HCEC 1CT (cell line): ENCODE data around the gene TNFRSF12A.
A peak's percentile ranks its signal among the peaks of the same experiment; 100 is the strongest.

Source experiments
- DNase-seq: peaks from one replicate; pipeline ENCODE4 v3.0.0-alpha.2; 2017

The TNFRSF12A gene

GRCh38 chr16:3027489-3027795, 7.3 kb downstream of the TNFRSF12A start:
- no peak for DNase-seq

- DNase-seq, result peak; percentile 20
Observed at GRCh38 chr16:3027983-3028715, 8.0 kb downstream of the TNFRSF12A start.

- DNase-seq, result no peak
Observed at GRCh38 chr16:3028716-3029319, 8.7 kb downstream of the TNFRSF12A start.

GRCh38 chr16:3029491-3030221, 9.5 kb downstream of the TNFRSF12A start:
- no peak for DNase-seq

- no peak for DNase-seq
Observed at GRCh38 chr16:3030222-3031212, 10.3 kb downstream of the TNFRSF12A start.

- DNase-seq, result no peak
Observed at GRCh38 chr16:3032624-3033023, 12.5 kb downstream of the TNFRSF12A start.

- no peak for DNase-seq
Observed at GRCh38 chr16:3035289-3035971, 15.3 kb downstream of the TNFRSF12A start.

GRCh38 chr16:3035972-3036725, 16.0 kb downstream of the TNFRSF12A start:
- no peak for DNase-seq

GRCh38 chr16:3036726-3037315, 16.7 kb downstream of the TNFRSF12A start, which contains the start of gene BICDL2:
TSS of gene BICDL2 (minus strand) at chr16:3036944. CDS start at chr16:3035496, 1,448 bp downstream.
- DNase-seq, result no peak

GRCh38 chr16:3038256-3038655, 18.1 kb downstream of the TNFRSF12A start:
- no peak for DNase-seq

GRCh38 chr16:3038896-3039295, 18.7 kb downstream of the TNFRSF12A start:
- no peak for DNase-seq

GRCh38 chr16:3042376-3042775, 22.2 kb downstream of the TNFRSF12A start:
- no peak for DNase-seq

GRCh38 chr16:3044708-3045107, 24.5 kb downstream of the TNFRSF12A start:
- no peak for DNase-seq

GRCh38 chr16:3045758-3046640, 25.8 kb downstream of the TNFRSF12A start, which contains the start of gene MMP25:
TSS of gene MMP25 (plus strand) at chr16:3046561. CDS start at chr16:3046918, 357 bp downstream.
- DNase-seq, result no peak

GRCh38 chr16:3046641-3047386, 26.6 kb downstream of the TNFRSF12A start:
- no peak for DNase-seq

- no peak for DNase-seq
Observed at GRCh38 chr16:3047387-3047720, 27.2 kb downstream of the TNFRSF12A start.

- DNase-seq, result no peak
Observed at GRCh38 chr16:3049921-3050481, 29.8 kb downstream of the TNFRSF12A start.

GRCh38 chr16:3050487-3050886, 30.3 kb downstream of the TNFRSF12A start:
- no peak for DNase-seq

GRCh38 chr16:3051009-3051408, 30.8 kb downstream of the TNFRSF12A start:
- DNase-seq, result no peak
